HCT116 (cell line): Measurements from ENCODE around the gene OPRL1. TPM values are rescaled to one million over a fixed set of nuclear protein-coding genes. Genes with fewer than 3 reads are reported as not detected.

Source experiments
- ATAC-seq: fragments of 200-7000 bp; cut with Tn5 transposase; 2 replicates; pipeline ENCODE4 v1.9.1; 2020; ENCODE audit warnings: mild to moderate bottlenecking, moderate library complexity
- BruUV-seq: library from RNA; stranded (reverse); fragments of 400-500 nt; replicated peaks from 2 replicates; lab custom pipeline; 2021; lab: Mats Ljungman, UMichigan
- CTCF ChIA-PET: fragments of 300-600 bp; sonication (Branson Sonifier 250); formaldehyde crosslinking; loops from one replicate; lab custom pipeline; 2021; ENCODE audit warnings: antibody characterized with exemption; lab: Charles Lee
- POLR2A ChIA-PET: fragments of 300-600, 350-600 bp; sonication (Branson Sonifier 250); formaldehyde crosslinking; loops from one replicate; lab custom pipeline; 2021; ENCODE audit warnings: antibody characterized with exemption; lab: Charles Lee
- RAD21 ChIA-PET, 2 experiments: fragments of 300-600 bp; sonication (Branson Sonifier 250); formaldehyde crosslinking; loops; one replicate each; lab custom pipeline; 2023; ENCODE audit warnings: low total read pairs in 2 of 2; ENCODE audit not compliant: uncharacterized antibody in 2 of 2, unreplicated experiment in 2 of 2, low non-redundant PET in 1 of 2; lab: Charles Lee
- DNase-seq: peaks from one replicate; pipeline ENCODE4 v3.0.0-alpha.2; 2010; ENCODE audit warnings: low read depth, low spot score
- H2AFZ ChIP-seq: fragments of 200-600 bp; shearing (Covaris generic), sonication (generic); 2 replicates; pipeline ENCODE4 v1.6.1; 2017; ENCODE audit warnings: low read depth, mixed run types, mixed read lengths, antibody characterized with exemption, low read length; ENCODE audit not compliant: poor library complexity, severe bottlenecking
- H3K27ac ChIP-seq: 2 replicates; pipeline ENCODE4 v1.5.1; 2012; ENCODE audit warnings: low read depth, low read length
- H3K27me3 ChIP-seq: fragments of 200-600 bp; sonication (generic); 2 replicates; pipeline ENCODE4 v1.6.1; 2016; ENCODE audit warnings: mixed run types, low read length, mixed read lengths; ENCODE audit not compliant: insufficient read depth
- H3K36me3 ChIP-seq, 2 experiments: fragments of 200-500 bp in 1 of 2; fragments of 200-600 bp in 1 of 2; sonication (Bioruptor generic) in 1 of 2; sonication (generic) in 1 of 2; 2 replicates each; pipeline versions ENCODE4 v1.5.1 to v1.6.1; 2014 to 2016; ENCODE audit warnings: low read length in 2 of 2, inconsistent platforms in 1 of 2, mixed read lengths in 1 of 2, mixed run types in 1 of 2; ENCODE audit not compliant: insufficient read depth in 2 of 2, control insufficient read depth in 1 of 2
- H3K4me1 ChIP-seq, 2 experiments: fragments of 200-600 bp in 1 of 2; sonication (generic) in 1 of 2; 2 replicates each; pipeline versions ENCODE4 v1.5.1 to v1.6.1; 2012 to 2017; ENCODE audit warnings: low read length in 2 of 2, inconsistent platforms in 1 of 2, mild to moderate bottlenecking in 1 of 2, mixed read lengths in 1 of 2, mixed run types in 1 of 2, moderate library complexity in 1 of 2; ENCODE audit not compliant: insufficient read depth in 2 of 2, control insufficient read depth in 1 of 2
- H3K4me2 ChIP-seq: fragments of 200-600 bp; sonication (generic); 2 replicates; pipeline ENCODE4 v1.6.1; 2017; ENCODE audit warnings: mixed run types, low read length, mixed read lengths
- H3K4me3 ChIP-seq, 2 experiments: fragments of 200-600 bp in 1 of 2; sonication (generic) in 1 of 2; replicated peaks in 1 of 2; 2 replicates each; pipeline ENCODE4 v1.5.1; 2011 to 2016; ENCODE audit warnings: low read length in 2 of 2, control low read depth in 1 of 2, low read depth in 1 of 2, mild to moderate bottlenecking in 1 of 2, mixed read lengths in 1 of 2, mixed run types in 1 of 2
- H3K79me2 ChIP-seq: fragments of 200-600 bp; sonication (generic); 2 replicates; pipeline ENCODE4 v1.6.1; 2017; ENCODE audit warnings: mild to moderate bottlenecking, mixed run types, low read length, moderate library complexity, mixed read lengths; ENCODE audit not compliant: insufficient read depth
- H3K9ac ChIP-seq: fragments of 200-600 bp; sonication (generic); 2 replicates; pipeline ENCODE4 v1.6.1; 2016; ENCODE audit warnings: low read length, mixed read lengths
- H3K9me2 ChIP-seq: fragments of 200-600 bp; sonication (generic), shearing (Covaris generic); 2 replicates; pipeline ENCODE4 v1.6.1; 2017; ENCODE audit warnings: mixed run types, mild to moderate bottlenecking, moderate library complexity; ENCODE audit not compliant: insufficient read depth
- H3K9me3 ChIP-seq, 2 experiments: fragments of 200-500 bp in 1 of 2; fragments of 200-600 bp in 1 of 2; sonication (Bioruptor generic) in 1 of 2; sonication (generic) in 1 of 2; 2 replicates each; pipeline ENCODE4 v1.6.1; 2014 to 2017; ENCODE audit warnings: low read length in 2 of 2, mixed read lengths in 2 of 2, inconsistent platforms in 1 of 2, low read depth in 1 of 2, mild to moderate bottlenecking in 1 of 2, mixed run types in 1 of 2, moderate library complexity in 1 of 2; ENCODE audit not compliant: control insufficient read depth in 1 of 2, insufficient read depth in 1 of 2
- H4K20me1 ChIP-seq: fragments of 200-600 bp; sonication (generic), shearing (Covaris generic); 2 replicates; pipeline ENCODE4 v1.6.1; 2017; ENCODE audit warnings: mixed run types, mild to moderate bottlenecking, moderate library complexity; ENCODE audit not compliant: insufficient read depth
- EGR1 ChIP-seq: IDR thresholded peaks from 2 replicates; pipeline ENCODE4 v1.6.1; 2012; ENCODE audit warnings: low read depth
- EZH2 ChIP-seq: fragments of 200-600 bp; sonication (generic); IDR thresholded peaks from 2 replicates; pipeline ENCODE4 v1.6.1; 2017; ENCODE audit warnings: antibody characterized with exemption, mixed run types
- JUND ChIP-seq: IDR thresholded peaks from 2 replicates; pipeline ENCODE4 v1.6.1; 2012
- POLR2A ChIP-seq: IDR thresholded peaks from 2 replicates; pipeline ENCODE4 v1.7.0; 2011; ENCODE audit warnings: borderline replicate concordance; ENCODE audit not compliant: insufficient read depth, insufficient read length; ENCODE audit errors: extremely low read depth
- POLR2AphosphoS5 ChIP-seq: IDR thresholded peaks from 2 replicates; pipeline ENCODE4 v1.6.1; 2011; ENCODE audit warnings: mild to moderate bottlenecking, low read depth, low read length, moderate library complexity
- SP1 ChIP-seq: IDR thresholded peaks from 2 replicates; pipeline ENCODE4 v1.6.1; 2012; ENCODE audit warnings: low read depth
- intact Hi-C: fragments of 100-400 bp; cut with micrococcal nuclease; formaldehyde crosslinking; loops from 2 replicates; pipeline ENCODE4 v1.10.0; 2022
- total RNA-seq: library from RNA; stranded (reverse); gene quantifications from one replicate; pipeline ENCODE4 v1.2.1, GENCODE V29; 2021; ENCODE audit not compliant: unreplicated experiment
- TF ChIP-seq, protein P1 (sequence below), 3 experiments: fragments of 200-600 bp in 1 of 3; sonication (generic) in 1 of 3; IDR thresholded peaks in 2 of 3; conservative IDR thresholded peaks in 1 of 3; 2 replicates each; pipeline ENCODE4 v1.5.1; 2012 to 2017; ENCODE audit warnings: low read depth in 2 of 3, low read length in 2 of 3, antibody characterized with exemption in 1 of 3, borderline replicate concordance in 1 of 3, control low read depth in 1 of 3, mild to moderate bottlenecking in 1 of 3, mixed read lengths in 1 of 3, mixed run types in 1 of 3, moderate library complexity in 1 of 3; ENCODE audit not compliant: insufficient read depth in 1 of 3
- TF ChIP-seq, protein P2 (sequence below): IDR thresholded peaks from 2 replicates; pipeline ENCODE4 v1.6.1; 2012

OPRL1 gene
- total RNA-seq, 1 experiment from 2014 or later: 1.6 TPM

DNA sequence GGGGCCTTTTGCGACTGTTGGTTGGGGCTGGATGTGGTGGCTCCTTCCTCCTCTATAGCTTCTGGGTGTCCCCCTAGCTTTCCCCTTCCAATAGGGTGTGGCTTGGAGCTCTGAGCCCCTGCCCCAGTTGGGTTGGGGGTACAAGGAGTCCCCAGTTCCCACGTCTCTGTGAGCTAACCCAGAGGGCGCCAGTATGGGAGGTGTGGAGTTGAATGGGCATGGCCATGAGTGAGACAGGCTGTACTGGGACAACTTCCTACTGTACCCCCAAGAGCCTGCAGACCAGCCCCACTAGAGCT, 42.7 kb upstream of the OPRL1 start:
- TF ChIP-seq EGR1 (no peak), POLR2A (no peak), EZH2 (no peak), POLR2AphosphoS5 (no peak), JUND (no peak), SP1 (no peak)
- TF ChIP-seq, protein P1, sequence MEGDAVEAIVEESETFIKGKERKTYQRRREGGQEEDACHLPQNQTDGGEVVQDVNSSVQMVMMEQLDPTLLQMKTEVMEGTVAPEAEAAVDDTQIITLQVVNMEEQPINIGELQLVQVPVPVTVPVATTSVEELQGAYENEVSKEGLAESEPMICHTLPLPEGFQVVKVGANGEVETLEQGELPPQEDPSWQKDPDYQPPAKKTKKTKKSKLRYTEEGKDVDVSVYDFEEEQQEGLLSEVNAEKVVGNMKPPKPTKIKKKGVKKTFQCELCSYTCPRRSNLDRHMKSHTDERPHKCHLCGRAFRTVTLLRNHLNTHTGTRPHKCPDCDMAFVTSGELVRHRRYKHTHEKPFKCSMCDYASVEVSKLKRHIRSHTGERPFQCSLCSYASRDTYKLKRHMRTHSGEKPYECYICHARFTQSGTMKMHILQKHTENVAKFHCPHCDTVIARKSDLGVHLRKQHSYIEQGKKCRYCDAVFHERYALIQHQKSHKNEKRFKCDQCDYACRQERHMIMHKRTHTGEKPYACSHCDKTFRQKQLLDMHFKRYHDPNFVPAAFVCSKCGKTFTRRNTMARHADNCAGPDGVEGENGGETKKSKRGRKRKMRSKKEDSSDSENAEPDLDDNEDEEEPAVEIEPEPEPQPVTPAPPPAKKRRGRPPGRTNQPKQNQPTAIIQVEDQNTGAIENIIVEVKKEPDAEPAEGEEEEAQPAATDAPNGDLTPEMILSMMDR (IDR thresholded peaks at IDR 0.05 in 2 of 3, conservative IDR thresholded peaks at IDR 0.05 in 1 of 3; ENCODE audit: borderline replicate concordance in 1 of 3, insufficient read depth in 1 of 3, low read depth in 2 of 3, low read length in 2 of 3): no peak
- TF ChIP-seq, protein P2, sequence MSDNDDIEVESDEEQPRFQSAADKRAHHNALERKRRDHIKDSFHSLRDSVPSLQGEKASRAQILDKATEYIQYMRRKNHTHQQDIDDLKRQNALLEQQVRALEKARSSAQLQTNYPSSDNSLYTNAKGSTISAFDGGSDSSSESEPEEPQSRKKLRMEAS: no peak
- no peak overlapping the region for H3K9ac ChIP-seq
- ATAC-seq: no peak
- POLR2A ChIA-PET: no interaction called here
- H3K79me2 ChIP-seq: no peaks in the 10 kb centered on the region
- H3K9me3 ChIP-seq: no peaks in the 10 kb centered on the region
- no peak overlapping the region for H2AFZ ChIP-seq
- BruUV-seq: no TSS peak
- RAD21 ChIA-PET: no interaction called here
- H3K4me3 ChIP-seq: no peak overlapping the region
- no peaks in the 10 kb centered on the region for H3K9me2 ChIP-seq
- H4K20me1 ChIP-seq: no peaks in the 10 kb centered on the region
- intact Hi-C loops: no loop called here
- H3K4me1 ChIP-seq: peaks cover 3 to 21% of the 10 kb centered on the region in 2 experiments
- no peaks in the 10 kb centered on the region; a peak in 1 of 4 replicates for H3K36me3 ChIP-seq
- no peak overlapping the region for H3K4me2 ChIP-seq
- H3K27ac ChIP-seq: no peak overlapping the region
- CTCF ChIA-PET: interaction anchor here (5.1 kb wide), 1 partner anchor 17 kb away, joined by 35 read pairs; no protein-coding TSS in a partner anchor
- no peaks in the 10 kb centered on the region for H3K27me3 ChIP-seq
- DNase-seq: no peak
